GM12892 (cell line): Measurements from ENCODE around the gene GINS2.

Experiments used
- POLR2A ChIP-seq: IDR thresholded peaks from 2 replicates; pipeline ENCODE4 v1.6.1; 2011; ENCODE audit warnings: low read depth, low read length, control low read depth
- POLR2AphosphoS5 ChIP-seq: IDR thresholded peaks from 2 replicates; pipeline ENCODE4 v1.6.1; 2011; ENCODE audit warnings: low read depth, low read length, control low read depth

- TF ChIP-seq POLR2A (no peak), POLR2AphosphoS5 (no peak)
These were observed 1.8 kb upstream of the GINS2 start for GRCh38 chr16:85690469-85691064.
